Fibroblast of pulmonary artery (primary cell): ENCODE results near the gene NRXN3.

Source experiments
- DNase-seq: peaks from one replicate; pipeline ENCODE4 v3.0.0-alpha.2; 2010; ENCODE audit warnings: low read depth
- H3K4me3 ChIP-seq: replicated peaks from 2 replicates; pipeline ENCODE4 v1.5.1; 2011; ENCODE audit warnings: low read depth, mild to moderate bottlenecking, control low read depth, low read length, moderate library complexity
- CTCF ChIP-seq: IDR thresholded peaks from 2 replicates; pipeline ENCODE4 v1.5.1; 2011; ENCODE audit warnings: mild to moderate bottlenecking, control low read depth, low read length, inconsistent platforms; ENCODE audit errors: missing control alignments

NRXN3 gene

DNA sequence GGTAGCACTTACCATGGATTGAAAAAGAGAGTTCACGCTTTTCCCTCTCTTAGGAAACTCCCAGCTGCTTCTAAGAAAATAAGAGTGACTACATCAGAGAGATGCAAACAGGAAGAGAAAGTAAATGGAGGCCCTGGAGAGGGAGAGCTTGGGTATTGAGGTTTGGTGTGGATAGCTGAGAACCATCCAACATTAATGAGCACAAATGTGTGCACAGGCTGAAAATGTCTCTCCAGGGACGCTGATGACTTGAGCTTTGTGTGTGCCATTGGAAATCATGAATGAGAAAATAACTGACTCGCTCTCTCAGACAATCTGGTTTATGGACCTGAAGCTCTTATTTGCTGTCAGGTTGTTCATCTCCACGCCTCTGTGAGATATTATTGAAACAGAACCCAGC, 318.8 kb downstream of the NRXN3 start:
- TF ChIP-seq CTCF = no peak
- no peak overlapping the region for H3K4me3 ChIP-seq
- no peak for DNase-seq

DNA sequence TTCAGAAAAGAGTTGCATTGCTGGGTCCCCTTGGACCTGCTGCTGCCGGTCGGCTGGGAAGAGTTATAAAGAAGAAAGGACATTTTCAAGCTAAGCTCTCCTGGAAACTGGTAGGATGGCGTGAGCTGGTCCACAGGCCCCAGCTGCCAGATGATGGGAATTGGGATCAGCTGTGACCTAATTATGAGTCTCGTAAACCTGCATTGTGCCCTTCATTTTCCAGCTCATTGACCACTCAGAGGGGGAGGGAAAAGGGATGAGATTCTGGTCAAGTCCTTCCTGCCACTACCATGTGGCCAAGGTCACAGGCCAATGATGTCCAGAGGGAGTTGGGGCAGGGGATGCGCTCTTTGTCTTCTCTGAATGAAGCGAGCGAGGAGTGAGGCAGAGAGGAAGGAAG, 320.9 kb downstream of the NRXN3 start:
- no peak for TF ChIP-seq CTCF
- no peak for DNase-seq
- no peak overlapping the region for H3K4me3 ChIP-seq

GRCh38 chr14:78498062-78498595, 328.0 kb downstream of the NRXN3 start:
- TF ChIP-seq CTCF = no peak
- no peak for DNase-seq
- H3K4me3 ChIP-seq = no peak overlapping the region

DNA sequence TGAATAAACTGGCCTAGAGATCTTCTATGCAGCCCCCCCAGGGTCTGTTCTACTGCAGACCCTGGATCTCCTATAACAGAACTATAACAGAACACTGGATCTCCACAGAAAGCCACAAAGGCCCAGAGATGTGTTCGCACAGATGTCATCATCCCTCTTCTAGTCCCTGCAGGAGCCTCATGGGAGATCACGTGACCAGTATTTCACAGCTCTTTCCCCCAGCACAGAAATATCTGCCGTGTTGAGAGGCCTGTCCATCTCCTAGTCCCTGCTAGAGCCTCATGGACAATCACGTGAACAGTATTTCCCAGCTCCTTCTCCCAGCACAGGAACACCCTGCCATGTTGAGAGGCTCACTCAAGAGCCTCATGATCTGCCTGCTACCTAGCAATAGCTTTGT, 331.7 kb downstream of the NRXN3 start:
- DNase-seq = no peak
- no peak for TF ChIP-seq CTCF
- no peak overlapping the region for H3K4me3 ChIP-seq

- DNase-seq = no peak
- no peak overlapping the region for H3K4me3 ChIP-seq
- TF ChIP-seq CTCF = no peak
These were observed 337.9 kb downstream of the NRXN3 start for GRCh38 chr14:78508023-78508422.

GRCh38 chr14:78509516-78509915, 339.3 kb downstream of the NRXN3 start:
- no peak for DNase-seq
- TF ChIP-seq CTCF = no peak
- no peak overlapping the region for H3K4me3 ChIP-seq

- DNase-seq = no peak
- no peak overlapping the region for H3K4me3 ChIP-seq
- no peak for TF ChIP-seq CTCF
These were observed 341.8 kb downstream of the NRXN3 start for GRCh38 chr14:78512021-78512420.
